IPS-18c (cell line): ENCODE measurements around the gene PIGK.

ENCODE experiments used
- H3K4me3 ChIP-seq: 2 replicates; pipeline ENCODE4 v1.7.0; 2013; ENCODE audit warnings: low read depth, mild to moderate bottlenecking, low read length, moderate library complexity; ENCODE audit not compliant: insufficient read depth
- H3K9me3 ChIP-seq: one replicate; pipeline ENCODE4 v1.6.1; 2013; ENCODE audit warnings: mild to moderate bottlenecking, low read length, moderate library complexity; ENCODE audit not compliant: control insufficient read depth, insufficient read depth

PIGK gene

GRCh38 chr1:77134359-77134758 is 84.9 kb downstream of the PIGK start:
- no peak overlapping the region for H3K4me3 ChIP-seq
- H3K9me3 ChIP-seq: no peaks in the 10 kb centered on the region

DNA sequence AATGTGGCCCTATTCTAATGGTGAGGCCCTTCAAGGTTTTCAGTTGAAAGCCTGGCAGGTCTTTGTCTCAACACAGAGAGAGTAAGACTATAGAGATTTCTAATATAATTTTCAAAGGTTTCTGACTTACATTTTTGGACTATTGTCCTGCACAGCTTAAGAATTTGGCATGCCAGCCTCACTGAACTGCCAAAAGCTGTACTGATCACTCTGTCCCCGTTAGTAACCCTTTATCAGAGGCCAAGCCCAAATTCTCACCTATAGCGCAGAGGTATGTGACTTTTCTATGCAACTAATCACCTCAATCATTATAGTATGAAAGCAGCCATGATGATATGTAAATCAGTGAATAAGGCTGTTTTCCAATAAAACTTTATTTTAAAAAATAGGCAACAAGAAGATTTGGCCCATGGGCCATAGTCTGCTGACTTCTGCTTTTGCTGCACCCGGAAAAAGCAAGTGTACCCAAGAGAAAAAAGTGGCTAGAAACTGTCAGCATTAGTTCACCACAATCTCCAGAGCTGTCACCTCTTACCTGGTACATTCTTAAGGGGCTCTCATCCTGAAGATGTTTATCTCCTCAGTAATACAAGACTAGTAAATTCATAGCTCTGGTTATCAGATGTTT is 85.4 kb downstream of the PIGK start:
- no peak overlapping the region for H3K4me3 ChIP-seq
- no peaks in the 10 kb centered on the region for H3K9me3 ChIP-seq

GRCh38 chr1:77126307-77126706 is 92.9 kb downstream of the PIGK start:
- Histone ChIP-seq H3K9me3 (no peaks in the 10 kb centered on the region), H3K4me3 (no peak overlapping the region)

DNA sequence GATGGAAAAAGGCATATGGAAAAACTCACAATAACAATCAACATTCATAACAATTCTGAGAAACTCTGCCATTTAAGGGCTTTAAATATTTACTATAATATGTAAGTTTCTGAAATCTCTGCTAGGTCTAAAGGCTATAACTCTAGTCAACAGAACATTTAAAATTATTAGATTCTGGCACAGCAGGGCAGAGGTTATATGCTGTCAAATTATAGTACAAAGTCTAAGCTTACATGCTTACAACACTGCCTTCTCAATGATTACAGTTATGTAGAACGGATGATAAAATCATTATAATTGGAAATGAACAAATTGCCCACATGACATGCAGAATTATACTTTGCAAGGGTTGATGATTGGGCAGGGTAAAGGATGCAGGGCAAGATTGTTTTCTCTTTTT is 97.7 kb downstream of the PIGK start:
- Histone ChIP-seq H3K4me3 (no peak overlapping the region), H3K9me3 (no peaks in the 10 kb centered on the region)

DNA sequence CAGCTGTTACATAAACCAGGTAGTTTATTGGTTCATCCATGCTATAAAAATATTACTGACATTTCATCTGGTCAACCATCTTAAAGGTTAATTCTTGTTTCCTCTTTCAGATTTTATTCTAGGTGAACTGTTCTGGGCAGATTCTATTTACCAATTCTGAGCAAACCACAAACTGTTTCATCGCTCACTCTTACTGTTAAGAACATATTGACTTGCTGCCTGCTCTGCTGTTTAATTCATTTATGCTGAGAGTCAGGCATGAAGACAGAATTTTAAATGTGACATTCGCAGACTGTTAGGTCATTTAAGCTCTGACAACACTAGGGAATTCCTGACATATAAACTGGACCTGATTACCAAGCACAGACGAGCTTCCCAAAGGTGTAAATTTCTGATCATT is 98.3 kb downstream of the PIGK start:
- H3K4me3 ChIP-seq: no peak overlapping the region
- H3K9me3 ChIP-seq: no peaks in the 10 kb centered on the region

DNA sequence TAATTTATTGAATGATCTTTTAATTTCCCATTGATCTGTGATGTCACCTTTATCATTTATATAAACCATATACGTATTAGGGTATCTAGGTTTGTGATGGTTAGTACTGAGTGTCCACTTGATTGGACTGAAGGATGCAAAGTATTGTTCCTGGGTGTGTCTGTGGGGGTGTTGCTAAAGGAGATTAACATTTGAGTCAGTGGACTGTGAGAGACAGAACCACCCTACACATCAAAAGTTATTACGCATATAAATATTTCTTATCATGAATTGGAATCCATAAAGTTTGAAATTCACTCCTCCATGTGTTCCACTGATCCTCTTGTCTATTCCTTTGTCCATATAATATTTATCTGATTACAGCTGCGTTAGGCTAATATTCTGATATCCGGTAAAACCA is 100.5 kb downstream of the PIGK start:
- Histone ChIP-seq H3K4me3 (no peak overlapping the region), H3K9me3 (no peaks in the 10 kb centered on the region)

DNA sequence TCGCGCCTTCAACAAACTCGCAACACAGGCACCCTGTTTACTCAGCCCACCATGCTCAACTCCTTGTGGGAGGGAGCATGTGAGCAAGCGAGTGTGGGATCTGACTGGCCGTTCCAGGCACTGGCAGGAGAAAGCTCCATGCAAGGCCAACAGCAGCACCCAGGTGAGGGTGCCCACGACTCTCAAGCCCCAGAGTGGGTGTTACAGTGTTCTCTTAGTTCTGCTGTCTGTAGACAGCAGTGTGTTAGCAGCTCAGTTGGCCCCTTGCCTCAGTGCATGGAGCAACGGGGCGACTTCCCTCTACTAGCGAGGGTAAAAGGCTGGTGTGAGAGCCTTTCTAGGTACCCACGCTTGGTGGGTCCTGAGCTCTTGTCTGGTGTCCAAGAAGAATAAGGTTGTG is 114.6 kb downstream of the PIGK start:
- Histone ChIP-seq H3K9me3 (no peaks in the 10 kb centered on the region), H3K4me3 (no peak overlapping the region)

DNA sequence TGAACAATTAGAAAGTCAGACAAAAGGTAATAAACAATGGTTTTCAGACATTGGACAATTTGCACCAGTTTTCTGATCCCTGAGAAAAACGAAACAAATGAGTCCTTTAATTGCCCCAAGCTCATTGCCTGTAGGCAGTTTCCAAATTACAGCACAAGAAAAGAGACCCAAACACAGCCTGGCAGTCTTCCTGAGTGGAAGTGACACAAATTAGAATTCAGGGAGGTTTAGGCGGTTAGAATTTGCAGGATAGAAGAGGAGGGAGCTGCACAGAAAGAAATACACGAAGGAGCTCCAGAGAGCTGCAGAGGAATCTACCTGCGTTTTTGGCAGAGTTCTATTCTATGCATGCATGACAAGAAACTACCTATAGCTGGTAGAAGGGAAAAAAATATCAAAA is 115.7 kb downstream of the PIGK start:
- H3K4me3 ChIP-seq: no peak overlapping the region
- H3K9me3 ChIP-seq: no peaks in the 10 kb centered on the region

DNA sequence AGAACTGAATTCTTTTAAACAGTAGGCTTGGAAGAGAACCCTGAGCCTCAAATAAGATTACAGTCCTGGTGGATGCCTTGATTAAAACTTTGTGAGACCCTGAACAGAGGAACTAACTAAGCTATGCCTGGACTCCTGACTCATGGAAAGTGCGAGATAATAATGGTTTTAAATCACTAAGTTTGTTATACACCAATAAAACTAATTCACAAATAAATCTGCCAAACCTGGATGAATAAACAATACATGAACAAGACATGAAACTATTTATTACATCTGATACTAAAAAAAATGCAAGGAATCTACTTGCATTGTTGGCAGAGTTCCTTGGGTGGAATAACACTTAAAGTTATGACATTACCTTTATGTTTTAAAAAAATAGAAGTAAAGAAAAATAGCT is 118.4 kb downstream of the PIGK start:
- Histone ChIP-seq H3K4me3 (no peak overlapping the region), H3K9me3 (no peaks in the 10 kb centered on the region)

GRCh38 chr1:77096496-77097255 is 122.6 kb downstream of the PIGK start:
- H3K4me3 ChIP-seq: no peak overlapping the region

GRCh38 chr1:77095236-77095635 is 124.0 kb downstream of the PIGK start:
- no peaks in the 10 kb centered on the region for H3K9me3 ChIP-seq
- no peak overlapping the region for H3K4me3 ChIP-seq

More at GRCh38 chr1:77096496-77097255, 122.6 kb downstream of the PIGK start:
- no peaks in the 10 kb centered on the region for H3K9me3 ChIP-seq

DNA sequence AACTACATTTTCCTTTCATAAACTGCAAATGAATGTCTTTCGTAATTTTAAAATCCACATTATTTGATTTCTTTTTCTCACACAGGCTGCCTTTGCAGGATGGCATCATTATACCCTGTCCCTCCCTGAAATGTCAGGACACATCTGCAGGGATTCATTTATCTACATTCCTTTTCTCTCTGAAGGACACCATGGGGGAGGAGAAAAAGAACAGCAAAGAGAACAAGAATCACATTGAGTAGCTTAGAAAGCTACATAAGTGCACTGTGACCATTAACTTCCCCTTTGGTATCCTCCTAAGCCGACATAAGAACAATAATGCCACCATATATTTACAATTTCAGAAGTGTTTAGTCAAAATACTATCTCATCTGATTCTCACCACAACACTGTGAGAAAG is 129.5 kb downstream of the PIGK start:
- Histone ChIP-seq H3K4me3 (no peak overlapping the region), H3K9me3 (no peaks in the 10 kb centered on the region)

GRCh38 chr1:77085109-77085508 is 134.1 kb downstream of the PIGK start:
- H3K4me3 ChIP-seq: no peak overlapping the region
- no peaks in the 10 kb centered on the region for H3K9me3 ChIP-seq

DNA sequence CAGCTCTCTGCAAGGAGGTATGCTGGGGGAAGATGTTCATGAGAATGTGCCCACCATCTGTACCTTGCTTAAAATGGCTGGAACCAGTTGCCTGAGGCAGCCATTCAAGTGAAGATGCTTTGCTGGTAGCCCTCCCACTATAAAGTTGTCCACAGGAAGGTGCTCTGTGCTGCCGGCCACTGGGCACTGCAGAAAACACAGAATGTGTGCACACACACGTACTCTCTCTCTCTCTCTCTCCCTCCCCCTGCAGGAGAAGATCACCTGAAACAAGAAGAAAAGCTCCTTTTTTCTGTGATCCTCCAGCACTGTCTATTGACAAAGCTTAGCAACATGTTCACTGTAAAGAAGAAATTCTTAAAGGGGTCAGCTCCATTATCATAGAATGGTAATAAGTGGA is 134.8 kb downstream of the PIGK start:
- H3K4me3 ChIP-seq: no peak overlapping the region
- H3K9me3 ChIP-seq: no peaks in the 10 kb centered on the region

DNA sequence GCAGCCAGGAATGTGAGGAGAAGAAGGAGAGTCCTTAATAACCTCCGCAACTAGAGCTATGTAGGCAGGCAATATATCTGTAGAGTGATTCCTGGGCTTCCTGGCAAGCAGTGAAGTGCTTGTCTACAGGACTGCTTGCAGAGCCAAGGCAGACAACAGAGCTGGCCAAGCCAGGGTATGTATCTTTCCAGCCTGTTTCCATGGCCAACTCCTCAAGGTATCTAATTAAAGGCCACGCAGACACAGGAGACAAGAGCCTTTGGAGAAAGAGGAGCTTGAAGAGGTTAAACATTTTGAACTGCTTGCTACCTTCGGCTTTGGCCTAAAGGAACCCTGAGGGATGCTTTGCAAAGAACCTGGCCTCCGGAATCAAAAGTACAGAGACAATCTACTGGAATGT is 137.4 kb downstream of the PIGK start:
- no peaks in the 10 kb centered on the region for H3K9me3 ChIP-seq
- H3K4me3 ChIP-seq: no peak overlapping the region

DNA sequence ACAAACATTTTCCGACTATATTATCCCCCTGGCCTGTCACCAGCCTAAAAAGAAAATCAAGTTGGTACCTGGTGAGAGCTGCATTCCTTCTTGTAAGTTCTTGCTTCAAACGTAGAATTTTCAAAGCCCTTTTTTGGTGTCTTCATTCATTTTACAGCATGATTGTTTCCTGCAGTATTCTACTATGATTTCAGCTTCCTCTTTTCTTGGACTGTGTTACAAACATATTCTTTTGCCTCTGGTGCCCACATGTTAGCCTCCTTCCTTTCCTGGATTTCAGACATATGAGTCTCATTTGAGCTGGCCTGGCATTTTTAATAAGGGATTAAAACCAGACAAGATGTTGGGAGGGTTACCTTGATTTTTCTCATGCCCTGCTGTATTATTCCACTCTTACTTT is 142.5 kb downstream of the PIGK start:
- Histone ChIP-seq H3K4me3 (no peak overlapping the region), H3K9me3 (no peaks in the 10 kb centered on the region)

DNA sequence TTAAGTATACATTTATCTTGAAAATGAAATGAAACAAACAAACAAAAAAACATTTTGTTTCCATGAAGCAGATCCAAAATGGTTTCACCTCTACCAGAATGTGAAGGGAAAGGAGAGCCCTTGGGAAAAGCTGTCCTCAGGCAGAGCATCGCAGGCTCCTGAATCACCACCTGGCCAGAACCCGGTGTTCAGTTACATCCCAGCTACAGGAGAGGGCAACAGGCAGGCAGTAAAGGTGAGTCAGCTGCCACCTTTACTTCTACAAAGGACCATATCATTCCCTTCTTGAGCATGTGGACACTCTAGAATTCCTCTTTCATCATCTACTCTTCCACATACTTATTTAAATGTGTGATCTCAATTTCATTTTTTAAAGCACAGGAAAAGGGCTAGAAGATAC is 151.2 kb downstream of the PIGK start:
- H3K9me3 ChIP-seq: no peaks in the 10 kb centered on the region
- no peak overlapping the region for H3K4me3 ChIP-seq

DNA sequence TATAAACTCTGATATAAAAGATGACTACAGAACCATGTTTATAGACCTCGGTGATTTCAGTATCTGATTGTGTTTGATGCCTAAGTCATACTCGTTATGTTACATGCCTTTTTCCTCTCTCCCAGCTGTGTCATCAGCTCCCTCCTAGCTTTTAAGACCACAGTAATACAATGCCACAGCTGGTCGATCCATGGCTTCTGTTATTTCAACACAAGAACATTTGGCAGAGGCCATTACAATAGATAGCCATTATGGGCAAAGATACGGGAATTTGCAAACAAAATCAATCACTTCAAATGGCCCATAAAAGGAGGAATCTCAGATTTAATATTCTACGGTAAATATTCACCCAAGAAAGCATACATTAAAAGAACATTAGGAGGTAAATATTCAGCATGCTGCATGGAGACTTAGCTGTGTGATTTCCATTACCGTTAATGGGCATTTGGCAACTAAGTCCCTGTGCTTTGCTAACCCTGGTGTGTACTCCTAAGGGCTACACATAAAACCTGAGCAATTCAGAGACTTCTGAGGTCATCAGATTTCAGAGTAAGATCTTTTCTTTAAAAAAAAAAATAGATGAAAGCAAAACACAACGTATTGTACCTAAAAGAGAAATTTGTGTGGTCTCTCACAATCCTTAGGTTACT is 153.4 kb downstream of the PIGK start:
- no peaks in the 10 kb centered on the region for H3K9me3 ChIP-seq
- H3K4me3 ChIP-seq: no peak overlapping the region
